Measurements from ENCODE around the gene ZER1.

DNA sequence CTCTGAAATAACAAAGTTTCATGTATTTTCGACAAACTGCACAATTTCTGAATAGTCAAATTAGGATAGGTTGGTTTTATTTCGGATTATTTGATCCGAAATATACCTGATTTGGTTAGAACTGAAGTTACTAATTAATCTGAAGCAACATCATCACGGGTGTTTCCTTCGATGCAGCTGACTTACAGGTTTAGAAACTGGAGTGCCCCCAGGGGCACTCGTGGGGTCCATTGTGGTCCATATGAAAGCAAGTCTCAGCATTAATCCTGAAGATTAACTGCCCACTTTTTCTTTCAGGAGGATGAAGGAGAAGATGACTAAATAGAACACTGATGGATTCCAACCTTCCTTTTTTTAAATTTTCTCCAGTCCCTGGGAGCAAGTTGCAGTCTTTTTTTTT is 77.4 kb downstream of the ZER1 start:
- TF ChIP-seq CHD1 (IDR thresholded peaks at IDR 0.05; ENCODE audit: low read depth, low read length) (no peak), SMC3 (IDR thresholded peaks at IDR 0.05; ENCODE audit: low read depth, low read length) (no peak), POLR2A (IDR thresholded peaks at IDR 0.05; ENCODE audit: low read depth, low read length) (no peak), CTCF (conservative IDR thresholded peaks at IDR 0.05; ENCODE audit: low read depth, low read length) (no peak), MAFK (IDR thresholded peaks at IDR 0.05; ENCODE audit: low read depth, low read length) (no peak), BHLHE40 (IDR thresholded peaks at IDR 0.05; ENCODE audit: low read depth, low read length) (no peak)
